Measurements from ENCODE around the gene NME4.
A peak's percentile ranks its signal among the peaks of the same experiment; 100 is the strongest.
"Not testable (repeated sequence)": the region's sequence is repeated elsewhere in the genome, so short reads cannot be mapped to it uniquely, and the experiment has no call there.

The NME4 gene

DNA sequence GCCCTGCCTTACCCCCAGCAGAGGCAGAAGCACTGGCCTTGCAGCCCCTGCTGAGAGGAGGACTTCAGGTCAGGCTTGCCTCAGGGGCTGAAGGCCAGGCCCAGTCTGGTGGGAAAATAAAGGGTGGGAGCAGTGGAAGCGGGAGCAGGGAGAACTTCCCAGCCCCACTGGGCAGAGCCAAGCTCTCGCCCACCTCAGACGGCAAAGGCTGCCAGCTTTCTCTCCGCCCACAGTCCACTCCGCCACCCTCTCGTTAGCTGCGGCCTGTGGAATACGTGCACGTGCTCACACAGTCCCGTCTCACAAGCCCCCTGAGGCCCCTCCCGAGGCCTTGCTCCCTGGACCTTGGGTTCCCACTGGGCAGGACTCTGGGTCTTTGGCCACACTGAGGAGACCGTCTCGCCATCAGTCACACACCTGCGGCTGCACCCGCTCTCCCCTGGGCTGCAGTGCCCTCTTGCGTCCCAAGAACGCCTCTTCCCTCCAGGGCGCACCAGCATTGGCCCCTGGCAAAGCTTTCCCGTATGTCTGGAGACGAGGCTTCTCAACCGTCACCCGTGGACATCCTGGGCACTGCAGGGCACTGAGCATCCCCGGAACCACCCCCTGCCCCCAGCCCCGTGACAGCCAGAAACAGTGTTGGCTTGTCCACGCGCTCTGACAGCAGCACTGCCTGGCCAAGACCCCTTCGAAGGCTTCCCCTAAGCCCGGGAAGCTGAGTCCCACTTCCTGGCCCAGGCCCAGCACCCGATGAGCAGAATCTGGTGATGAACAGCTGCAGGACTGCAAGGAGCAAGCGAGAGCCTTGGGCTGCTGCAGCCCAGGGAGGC lies 34.9 kb upstream of the NME4 start (continued):
- TF ChIP-seq ZNF214 (tag by site-specific recombination; IDR thresholded peaks at IDR 0.05; ENCODE audit: borderline replicate concordance): no peak
- TF ChIP-seq, protein P1, sequence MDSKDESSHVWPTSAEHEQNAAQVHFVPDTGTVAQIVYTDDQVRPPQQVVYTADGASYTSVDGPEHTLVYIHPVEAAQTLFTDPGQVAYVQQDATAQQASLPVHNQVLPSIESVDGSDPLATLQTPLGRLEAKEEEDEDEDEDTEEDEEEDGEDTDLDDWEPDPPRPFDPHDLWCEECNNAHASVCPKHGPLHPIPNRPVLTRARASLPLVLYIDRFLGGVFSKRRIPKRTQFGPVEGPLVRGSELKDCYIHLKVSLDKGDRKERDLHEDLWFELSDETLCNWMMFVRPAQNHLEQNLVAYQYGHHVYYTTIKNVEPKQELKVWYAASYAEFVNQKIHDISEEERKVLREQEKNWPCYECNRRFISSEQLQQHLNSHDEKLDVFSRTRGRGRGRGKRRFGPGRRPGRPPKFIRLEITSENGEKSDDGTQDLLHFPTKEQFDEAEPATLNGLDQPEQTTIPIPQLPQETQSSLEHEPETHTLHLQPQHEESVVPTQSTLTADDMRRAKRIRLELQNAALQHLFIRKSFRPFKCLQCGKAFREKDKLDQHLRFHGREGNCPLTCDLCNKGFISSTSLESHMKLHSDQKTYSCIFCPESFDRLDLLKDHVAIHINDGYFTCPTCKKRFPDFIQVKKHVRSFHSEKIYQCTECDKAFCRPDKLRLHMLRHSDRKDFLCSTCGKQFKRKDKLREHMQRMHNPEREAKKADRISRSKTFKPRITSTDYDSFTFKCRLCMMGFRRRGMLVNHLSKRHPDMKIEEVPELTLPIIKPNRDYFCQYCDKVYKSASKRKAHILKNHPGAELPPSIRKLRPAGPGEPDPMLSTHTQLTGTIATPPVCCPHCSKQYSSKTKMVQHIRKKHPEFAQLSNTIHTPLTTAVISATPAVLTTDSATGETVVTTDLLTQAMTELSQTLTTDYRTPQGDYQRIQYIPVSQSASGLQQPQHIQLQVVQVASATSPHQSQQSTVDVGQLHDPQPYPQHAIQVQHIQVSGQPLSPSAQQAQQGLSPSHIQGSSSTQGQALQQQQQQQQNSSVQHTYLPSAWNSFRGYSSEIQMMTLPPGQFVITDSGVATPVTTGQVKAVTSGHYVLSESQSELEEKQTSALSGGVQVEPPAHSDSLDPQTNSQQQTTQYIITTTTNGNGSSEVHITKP (tag by site-specific recombination; IDR thresholded peaks at IDR 0.05): no peak

DNA sequence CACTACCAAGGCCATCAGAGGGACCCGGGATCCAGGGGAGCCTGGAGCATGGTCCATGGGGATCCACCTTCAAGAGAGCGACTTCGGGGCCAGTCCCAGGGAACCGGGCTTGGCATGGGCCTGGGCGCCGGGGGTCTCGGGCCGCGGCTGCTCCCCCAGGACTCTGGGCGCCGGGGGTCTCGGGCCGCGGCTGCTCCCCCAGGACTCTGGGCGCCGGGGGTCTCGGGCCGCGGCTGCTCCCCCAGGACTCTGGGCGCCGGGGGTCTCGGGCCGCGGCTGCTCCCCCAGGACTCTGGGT lies 34.3 kb upstream of the NME4 start:
- not testable (repeated sequence) for H3K27ac ChIP-seq (ENCODE audit: extremely low read depth, low read depth, low read length); H3K4me3 ChIP-seq (ENCODE audit: low read depth, low read length); H3K9me3 ChIP-seq (ENCODE audit: control insufficient read depth, insufficient read depth, low read depth, low read length); H3K4me1 ChIP-seq (ENCODE audit: control insufficient read depth, insufficient read depth, low read length)
- ChIA-PET CTCF (interaction anchor here (0.5 to 5.9 kb wide), 30 partner anchors 8 to 300 kb away, joined by 3 to 70 read pairs (median 4); partner anchors contain the start of genes AXIN1, MRPL28 and RHBDF1), POLR2A (interaction anchor here (0.6 to 1.1 kb wide), 4 partner anchors 10 to 268 kb away, joined by 3 to 5 read pairs (median 3); partner anchors contain the start of gene AXIN1)
- H3K36me3 ChIP-seq (ENCODE audit: control insufficient read depth in 2 of 2, insufficient read depth in 1 of 2, low read length in 2 of 2): peaks cover 6 to 17% of the 10 kb centered on the region in 2 experiments; a peak in 2 of 3 replicates

DNA sequence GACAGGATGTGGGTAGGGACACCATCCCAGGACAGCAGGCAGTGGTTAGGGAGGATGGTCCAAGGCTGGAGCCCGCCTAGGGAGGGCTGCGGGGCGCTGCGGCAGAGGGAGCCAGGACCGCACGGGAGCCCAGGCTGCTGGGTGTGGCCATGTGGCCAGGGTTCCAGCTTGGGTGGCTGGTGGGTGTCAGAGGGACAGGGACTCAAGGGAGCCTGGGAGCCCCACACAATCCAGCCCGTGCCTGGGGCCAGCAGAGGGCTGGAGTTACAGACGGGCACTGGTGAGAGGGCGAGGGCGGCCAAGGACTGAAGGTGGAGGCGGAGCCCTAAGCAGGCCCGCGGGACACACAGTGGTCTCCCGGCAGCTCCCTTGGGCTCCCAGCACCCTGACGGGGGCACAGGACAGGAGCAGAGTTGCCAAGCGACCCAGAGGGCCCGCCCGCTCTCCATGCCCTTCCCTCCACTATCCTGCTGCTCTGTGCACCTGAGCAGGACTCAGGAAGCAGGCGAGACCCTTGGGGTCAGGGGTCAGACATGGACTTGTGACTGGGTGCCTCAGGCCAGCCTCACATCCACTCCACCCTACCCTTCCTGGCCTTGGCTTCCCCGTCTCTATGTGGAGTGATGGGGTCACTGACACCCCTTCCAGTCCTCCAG lies 33.8 kb upstream of the NME4 start:
- POLR2A ChIA-PET: interaction anchor here (0.6 kb wide), 1 partner anchor 121 kb away, joined by 3 read pairs; no protein-coding TSS in a partner anchor
- TF ChIP-seq KLF1 (tag by site-specific recombination; IDR thresholded peaks at IDR 0.05) (peak; percentile 29; the same call in 1 of the 2 replicates), ZNF768 (tag by site-specific recombination; IDR thresholded peaks at IDR 0.05) (no peak), ZIC2 (tag by site-specific recombination; IDR thresholded peaks at IDR 0.05) (no peak), ZNF600 (tag by site-specific recombination; IDR thresholded peaks at IDR 0.05) (peak; percentile 62; the same call in 1 of the 2 replicates), SP2 (tag by site-specific recombination; IDR thresholded peaks at IDR 0.05) (peak; percentile 13; the same call in 1 of the 2 replicates), ZNF366 (tag by site-specific recombination; conservative IDR thresholded peaks at IDR 0.05) (no peak), SCRT1 (tag by site-specific recombination; IDR thresholded peaks at IDR 0.05; ENCODE audit: borderline replicate concordance) (no peak), ZNF76 (tag by site-specific recombination; IDR thresholded peaks at IDR 0.05; ENCODE audit: borderline replicate concordance, low read depth) (no peak), KLF10 (tag by site-specific recombination; IDR thresholded peaks at IDR 0.05) (no peak), SCRT2 (tag by site-specific recombination; IDR thresholded peaks at IDR 0.05) (no peak)
- TF ChIP-seq, protein P2, sequence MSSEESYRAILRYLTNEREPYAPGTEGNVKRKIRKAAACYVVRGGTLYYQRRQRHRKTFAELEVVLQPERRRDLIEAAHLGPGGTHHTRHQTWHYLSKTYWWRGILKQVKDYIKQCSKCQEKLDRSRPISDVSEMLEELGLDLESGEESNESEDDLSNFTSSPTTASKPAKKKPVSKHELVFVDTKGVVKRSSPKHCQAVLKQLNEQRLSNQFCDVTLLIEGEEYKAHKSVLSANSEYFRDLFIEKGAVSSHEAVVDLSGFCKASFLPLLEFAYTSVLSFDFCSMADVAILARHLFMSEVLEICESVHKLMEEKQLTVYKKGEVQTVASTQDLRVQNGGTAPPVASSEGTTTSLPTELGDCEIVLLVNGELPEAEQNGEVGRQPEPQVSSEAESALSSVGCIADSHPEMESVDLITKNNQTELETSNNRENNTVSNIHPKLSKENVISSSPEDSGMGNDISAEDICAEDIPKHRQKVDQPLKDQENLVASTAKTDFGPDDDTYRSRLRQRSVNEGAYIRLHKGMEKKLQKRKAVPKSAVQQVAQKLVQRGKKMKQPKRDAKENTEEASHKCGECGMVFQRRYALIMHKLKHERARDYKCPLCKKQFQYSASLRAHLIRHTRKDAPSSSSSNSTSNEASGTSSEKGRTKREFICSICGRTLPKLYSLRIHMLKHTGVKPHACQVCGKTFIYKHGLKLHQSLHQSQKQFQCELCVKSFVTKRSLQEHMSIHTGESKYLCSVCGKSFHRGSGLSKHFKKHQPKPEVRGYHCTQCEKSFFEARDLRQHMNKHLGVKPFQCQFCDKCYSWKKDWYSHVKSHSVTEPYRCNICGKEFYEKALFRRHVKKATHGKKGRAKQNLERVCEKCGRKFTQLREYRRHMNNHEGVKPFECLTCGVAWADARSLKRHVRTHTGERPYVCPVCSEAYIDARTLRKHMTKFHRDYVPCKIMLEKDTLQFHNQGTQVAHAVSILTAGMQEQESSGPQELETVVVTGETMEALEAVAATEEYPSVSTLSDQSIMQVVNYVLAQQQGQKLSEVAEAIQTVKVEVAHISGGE (tag by site-specific recombination; conservative IDR thresholded peaks at IDR 0.05; ENCODE audit: low read depth): no peak
- TF ChIP-seq, protein P3, sequence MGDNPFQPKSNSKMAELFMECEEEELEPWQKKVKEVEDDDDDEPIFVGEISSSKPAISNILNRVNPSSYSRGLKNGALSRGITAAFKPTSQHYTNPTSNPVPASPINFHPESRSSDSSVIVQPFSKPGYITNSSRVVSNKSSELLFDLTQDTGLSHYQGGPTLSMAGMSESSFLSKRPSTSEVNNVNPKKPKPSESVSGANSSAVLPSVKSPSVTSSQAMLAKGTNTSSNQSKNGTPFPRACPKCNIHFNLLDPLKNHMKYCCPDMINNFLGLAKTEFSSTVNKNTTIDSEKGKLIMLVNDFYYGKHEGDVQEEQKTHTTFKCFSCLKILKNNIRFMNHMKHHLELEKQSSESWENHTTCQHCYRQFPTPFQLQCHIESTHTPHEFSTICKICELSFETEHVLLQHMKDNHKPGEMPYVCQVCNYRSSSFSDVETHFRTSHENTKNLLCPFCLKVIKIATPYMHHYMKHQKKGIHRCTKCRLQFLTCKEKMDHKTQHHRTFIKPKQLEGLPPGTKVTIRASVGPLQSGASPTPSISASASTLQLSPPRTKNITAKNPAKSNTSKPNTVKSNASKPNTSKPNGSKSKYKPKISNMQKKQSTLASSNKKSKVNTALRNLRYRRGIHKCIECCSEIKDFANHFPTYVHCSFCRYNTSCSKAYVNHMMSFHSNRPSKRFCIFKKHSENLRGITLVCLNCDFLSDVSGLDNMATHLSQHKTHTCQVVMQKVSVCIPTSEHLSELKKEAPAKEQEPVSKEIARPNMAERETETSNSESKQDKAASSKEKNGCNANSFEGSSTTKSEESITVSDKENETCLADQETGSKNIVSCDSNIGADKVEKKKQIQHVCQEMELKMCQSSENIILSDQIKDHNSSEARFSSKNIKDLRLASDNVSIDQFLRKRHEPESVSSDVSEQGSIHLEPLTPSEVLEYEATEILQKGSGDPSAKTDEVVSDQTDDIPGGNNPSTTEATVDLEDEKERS (tag by site-specific recombination; IDR thresholded peaks at IDR 0.05): no peak
- TF ChIP-seq, protein P4, sequence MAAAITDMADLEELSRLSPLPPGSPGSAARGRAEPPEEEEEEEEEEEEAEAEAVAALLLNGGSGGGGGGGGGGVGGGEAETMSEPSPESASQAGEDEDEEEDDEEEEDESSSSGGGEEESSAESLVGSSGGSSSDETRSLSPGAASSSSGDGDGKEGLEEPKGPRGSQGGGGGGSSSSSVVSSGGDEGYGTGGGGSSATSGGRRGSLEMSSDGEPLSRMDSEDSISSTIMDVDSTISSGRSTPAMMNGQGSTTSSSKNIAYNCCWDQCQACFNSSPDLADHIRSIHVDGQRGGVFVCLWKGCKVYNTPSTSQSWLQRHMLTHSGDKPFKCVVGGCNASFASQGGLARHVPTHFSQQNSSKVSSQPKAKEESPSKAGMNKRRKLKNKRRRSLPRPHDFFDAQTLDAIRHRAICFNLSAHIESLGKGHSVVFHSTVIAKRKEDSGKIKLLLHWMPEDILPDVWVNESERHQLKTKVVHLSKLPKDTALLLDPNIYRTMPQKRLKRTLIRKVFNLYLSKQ (tag by site-specific recombination; IDR thresholded peaks at IDR 0.05; ENCODE audit: borderline replicate concordance): no peak
- TF ChIP-seq, protein P5, sequence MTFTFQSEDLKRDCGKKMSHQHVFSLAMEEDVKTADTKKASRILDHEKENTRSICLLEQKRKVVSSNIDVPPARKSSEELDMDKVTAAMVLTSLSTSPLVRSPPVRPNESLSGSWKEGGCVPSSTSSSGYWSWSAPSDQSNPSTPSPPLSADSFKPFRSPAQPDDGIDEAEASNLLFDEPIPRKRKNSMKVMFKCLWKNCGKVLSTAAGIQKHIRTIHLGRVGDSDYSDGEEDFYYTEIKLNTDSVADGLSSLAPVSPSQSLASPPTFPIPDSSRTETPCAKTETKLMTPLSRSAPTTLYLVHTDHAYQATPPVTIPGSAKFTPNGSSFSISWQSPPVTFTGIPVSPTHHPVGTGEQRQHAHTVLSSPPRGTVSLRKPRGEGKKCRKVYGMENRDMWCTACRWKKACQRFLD (tag by site-specific recombination; IDR thresholded peaks at IDR 0.05): no peak

More for the DNA sequence above, 33.8 kb upstream of the NME4 start:
- Histone ChIP-seq H3K36me3 (ENCODE audit: control insufficient read depth in 2 of 2, insufficient read depth in 1 of 2, low read length in 2 of 2) (peaks cover 6 to 23% of the 10 kb centered on the region in 2 experiments; a peak in 2 of 3 replicates), H3K27ac (ENCODE audit: extremely low read depth, low read depth, low read length) (no peak overlapping the region), H3K4me1 (ENCODE audit: control insufficient read depth, insufficient read depth, low read length) (no peaks in the 10 kb centered on the region; the same call in 1 of the 2 replicates), H3K9me3 (ENCODE audit: control insufficient read depth, insufficient read depth, low read depth, low read length) (no peaks in the 10 kb centered on the region), H3K4me3 (ENCODE audit: low read depth, low read length) (no peak overlapping the region)
- CTCF ChIA-PET: interaction anchor here (0.6 to 5.9 kb wide), 9 partner anchors 14 to 298 kb away, joined by 3 to 70 read pairs (median 14); no protein-coding TSS in a partner anchor
